Right kidney (tissue), 1 donor: ENCODE measurements around the gene MIDN.

Experiments used
- DNase-seq: peaks from one replicate; pipeline ENCODE4 v3.0.0-alpha.2; 2016

The MIDN gene

GRCh38 chr19:1259206-1259875 lies 11.0 kb downstream of the MIDN start:
- peak; percentile 73 for DNase-seq

GRCh38 chr19:1259876-1260748 lies 11.7 kb downstream of the MIDN start:
- peak; percentile 54 for DNase-seq

DNA sequence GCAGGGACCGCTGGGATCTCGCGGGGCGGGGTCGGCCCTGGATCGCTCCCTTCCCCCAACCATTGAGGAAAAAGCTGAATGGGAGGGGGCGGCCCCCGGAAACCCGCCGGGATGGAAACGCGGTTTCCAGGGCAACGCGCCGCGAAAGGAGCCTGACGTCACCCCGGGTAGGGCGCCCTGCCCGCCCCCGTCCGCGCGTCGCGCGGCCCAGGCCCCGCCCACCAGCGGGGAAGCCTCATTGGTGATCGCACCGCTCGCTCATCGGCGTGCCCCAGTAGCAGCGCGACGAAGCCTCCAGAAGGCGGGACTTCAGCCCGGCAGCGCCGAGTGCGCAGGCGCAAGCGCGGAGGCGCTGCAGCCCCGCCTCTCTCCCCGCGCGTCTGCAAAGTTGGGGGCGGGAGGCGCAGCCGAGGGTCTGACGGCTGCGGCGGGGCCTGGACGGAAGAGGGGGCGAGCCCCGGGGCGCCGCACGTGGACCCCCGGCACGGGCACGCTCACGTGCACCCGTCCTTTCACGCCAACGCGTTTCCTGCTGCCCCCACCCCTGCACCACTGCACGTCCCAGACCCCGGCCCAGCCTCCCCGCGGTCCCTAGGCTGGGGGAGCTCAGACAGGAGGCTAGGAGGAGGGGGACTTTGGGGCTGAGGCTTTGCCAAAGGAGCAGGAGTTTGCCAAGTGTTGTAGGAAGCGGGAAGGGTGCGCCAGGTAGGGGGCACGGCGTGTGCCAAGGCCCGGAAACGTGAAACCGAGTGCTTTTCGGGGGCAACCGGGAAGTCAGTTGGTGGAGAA lies 12.6 kb downstream of the MIDN start:
- DNase-seq = peak; percentile 91

GRCh38 chr19:1261538-1261797 lies 13.1 kb downstream of the MIDN start:
- no peak for DNase-seq

DNA sequence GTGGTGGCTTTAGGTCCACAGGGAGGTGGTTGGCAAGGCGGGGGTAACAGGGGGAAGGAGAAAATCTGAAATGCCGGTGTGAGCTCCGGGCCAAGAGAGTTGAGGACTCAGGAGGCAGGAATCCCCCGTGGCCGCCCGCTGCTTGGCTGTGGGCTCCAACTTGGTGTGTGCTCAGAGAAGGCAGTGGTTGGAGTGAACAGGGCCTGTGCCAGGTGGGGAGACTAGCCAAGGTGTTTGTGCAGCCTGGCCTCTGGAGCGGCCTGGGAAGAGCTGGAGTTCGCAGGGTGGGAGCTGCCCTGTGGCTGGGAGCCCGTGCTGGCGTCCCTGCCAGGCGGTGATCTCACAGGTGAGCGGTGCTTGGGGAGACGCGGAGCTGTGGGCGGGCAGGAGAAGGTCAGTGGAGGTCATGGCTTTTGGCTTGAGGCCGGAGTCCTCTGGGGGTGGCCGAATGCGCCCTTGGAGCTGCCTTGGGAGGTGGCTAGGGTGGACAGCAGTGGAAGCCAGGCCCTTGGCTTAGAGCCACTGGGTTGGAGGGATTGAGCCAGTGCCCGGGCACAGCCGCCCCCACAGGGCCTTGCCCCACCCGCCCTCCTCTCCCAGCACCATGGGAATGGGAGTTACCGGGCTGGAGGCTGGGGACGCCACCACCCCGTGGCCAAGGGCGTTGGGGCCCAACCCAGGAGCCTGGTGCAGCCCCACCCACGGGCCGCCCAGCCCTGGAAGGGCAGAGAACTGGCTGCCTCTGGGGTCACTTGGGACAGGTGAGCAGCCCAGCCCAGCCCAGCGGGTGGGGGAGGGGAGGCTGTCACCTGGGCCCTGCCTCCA lies 13.6 kb downstream of the MIDN start:
- peak; percentile 73 for DNase-seq

- peak; percentile 58 for DNase-seq
Observed at GRCh38 chr19:1262623-1263123, 14.3 kb downstream of the MIDN start.

- DNase-seq = peak; percentile 56
Observed at GRCh38 chr19:1263188-1263587, 14.8 kb downstream of the MIDN start.

DNA sequence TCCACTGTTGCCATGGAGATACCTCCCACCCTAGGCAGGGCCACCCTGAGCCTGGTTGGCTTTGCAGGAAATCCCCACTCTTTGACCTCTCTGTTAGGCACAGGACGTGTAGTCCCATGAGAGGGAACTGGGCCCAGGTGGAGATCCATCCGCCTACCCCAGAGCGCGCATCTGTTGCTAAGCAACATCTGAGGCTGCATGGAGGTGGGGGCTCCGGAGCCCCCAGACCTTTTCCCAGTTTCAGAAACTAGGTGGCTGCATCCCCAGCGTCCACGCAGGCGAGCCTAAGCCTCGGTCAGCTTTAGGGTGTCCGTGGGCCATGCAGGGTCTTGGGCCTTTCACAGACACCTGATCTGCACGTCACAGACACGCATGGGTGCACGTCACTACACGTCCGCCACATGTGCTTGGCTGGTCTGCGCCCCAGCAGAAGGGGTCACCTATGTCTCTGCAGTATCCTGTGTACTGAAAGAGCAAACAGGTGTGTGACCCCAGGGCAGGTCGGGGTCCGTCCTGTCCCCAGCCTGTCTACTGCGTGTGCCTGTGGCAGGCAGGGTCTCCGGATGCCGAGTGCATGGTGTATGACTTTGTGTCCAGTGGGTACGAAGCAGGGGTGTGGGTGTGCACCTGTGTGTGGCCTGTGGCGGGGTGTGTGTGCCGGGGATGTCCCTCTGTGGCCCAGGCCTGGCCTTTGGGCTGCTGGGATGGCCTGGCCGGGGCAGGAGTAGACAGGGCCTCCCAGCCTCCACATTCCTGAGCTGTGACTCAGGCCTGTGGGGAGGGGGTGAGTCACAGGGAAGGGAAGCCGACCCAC lies 16.6 kb downstream of the MIDN start:
- DNase-seq = peak; percentile 65

DNA sequence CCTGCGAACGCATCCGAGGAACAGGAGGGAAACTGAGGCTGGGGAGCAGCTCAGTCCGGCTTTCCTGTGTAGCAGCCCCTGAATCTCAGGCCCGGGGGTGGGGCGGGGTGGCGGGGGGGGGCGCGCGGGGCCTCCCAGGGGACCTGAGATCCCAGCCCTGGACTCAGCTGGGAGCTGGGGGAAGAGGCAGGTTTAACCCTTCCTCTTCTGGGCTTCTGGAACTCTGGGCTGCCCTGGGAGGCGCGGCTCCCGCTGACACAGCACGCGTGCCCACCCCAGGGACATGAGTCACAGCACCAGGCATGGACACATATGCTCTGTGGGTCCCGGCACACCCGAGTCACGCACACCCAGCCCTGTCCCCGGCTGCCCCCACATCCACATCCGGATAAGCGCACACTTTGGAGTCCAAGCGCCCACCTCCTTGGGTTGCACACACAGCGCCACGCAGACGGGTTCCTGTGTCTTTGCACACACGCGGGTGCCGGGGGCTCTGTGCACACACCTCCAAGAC lies 17.3 kb downstream of the MIDN start:
- no peak for DNase-seq

DNA sequence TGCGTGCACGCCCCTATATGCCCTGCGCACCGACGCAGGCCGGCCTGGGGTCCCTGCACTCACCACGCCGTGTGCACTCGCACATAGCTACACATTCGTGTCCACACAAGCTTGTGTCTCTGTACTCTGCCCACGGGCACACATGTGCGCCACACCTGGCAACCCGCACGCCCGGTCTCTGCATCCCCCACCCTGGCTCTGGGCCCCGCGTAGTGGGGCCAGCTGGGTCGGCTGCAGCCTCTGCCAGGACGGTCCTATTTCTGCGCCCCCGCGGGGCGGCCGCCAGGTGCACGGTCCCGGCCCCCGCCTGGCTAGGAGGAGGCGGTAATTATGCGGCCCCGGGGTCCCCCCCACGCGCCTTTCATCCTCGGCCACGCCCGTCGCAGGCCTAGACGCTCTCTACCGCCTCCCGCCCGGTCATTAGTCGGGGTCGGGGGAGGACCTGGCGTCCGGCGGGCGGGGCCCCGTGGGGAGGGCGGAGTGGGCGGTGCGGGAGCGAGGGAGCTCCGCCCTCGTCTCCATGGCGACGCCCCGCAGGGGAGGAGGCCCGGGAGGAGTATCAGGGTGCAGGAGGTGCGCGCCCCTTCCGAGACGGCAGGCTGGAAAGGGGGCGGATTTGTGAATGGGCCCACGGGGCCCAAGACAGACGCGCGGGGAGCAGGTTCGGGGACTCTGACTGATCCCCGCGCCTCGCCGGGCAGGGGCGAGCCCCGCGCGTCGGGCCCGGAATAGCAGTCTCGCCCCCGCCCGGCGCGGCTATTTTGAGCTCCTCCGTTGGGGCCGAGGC lies 17.9 kb downstream of the MIDN start:
- peak; percentile 95 for DNase-seq

DNA sequence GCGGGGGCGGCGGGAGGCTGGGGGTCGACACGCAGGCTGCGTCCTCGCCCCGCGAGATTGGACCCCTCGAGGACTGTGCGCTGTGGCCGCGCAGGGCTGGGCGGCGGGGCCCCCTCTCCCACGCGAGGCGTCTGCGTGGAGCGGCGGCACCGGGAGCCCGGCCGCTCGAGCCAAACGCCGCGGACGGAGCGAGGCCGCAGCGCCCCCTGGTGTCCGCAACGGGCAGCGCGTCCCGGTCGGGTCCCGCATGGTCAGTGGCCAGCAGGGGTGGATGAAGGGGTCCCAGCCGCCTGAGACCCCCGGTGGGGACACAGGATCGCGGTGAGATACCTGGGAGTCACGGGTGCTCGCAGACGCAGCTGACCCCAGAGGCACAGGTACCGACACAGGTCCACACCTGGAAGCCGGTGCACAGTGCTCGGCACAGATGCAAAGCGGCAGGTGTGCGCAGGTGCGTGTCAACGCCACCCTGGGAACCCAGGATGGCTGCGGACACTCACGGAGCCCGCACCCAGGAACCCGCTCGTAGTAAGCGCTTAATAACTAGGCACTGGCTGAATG lies 18.6 kb downstream of the MIDN start:
- no peak for DNase-seq

GRCh38 chr19:1267477-1268225 lies 19.3 kb downstream of the MIDN start:
- no peak for DNase-seq

DNA sequence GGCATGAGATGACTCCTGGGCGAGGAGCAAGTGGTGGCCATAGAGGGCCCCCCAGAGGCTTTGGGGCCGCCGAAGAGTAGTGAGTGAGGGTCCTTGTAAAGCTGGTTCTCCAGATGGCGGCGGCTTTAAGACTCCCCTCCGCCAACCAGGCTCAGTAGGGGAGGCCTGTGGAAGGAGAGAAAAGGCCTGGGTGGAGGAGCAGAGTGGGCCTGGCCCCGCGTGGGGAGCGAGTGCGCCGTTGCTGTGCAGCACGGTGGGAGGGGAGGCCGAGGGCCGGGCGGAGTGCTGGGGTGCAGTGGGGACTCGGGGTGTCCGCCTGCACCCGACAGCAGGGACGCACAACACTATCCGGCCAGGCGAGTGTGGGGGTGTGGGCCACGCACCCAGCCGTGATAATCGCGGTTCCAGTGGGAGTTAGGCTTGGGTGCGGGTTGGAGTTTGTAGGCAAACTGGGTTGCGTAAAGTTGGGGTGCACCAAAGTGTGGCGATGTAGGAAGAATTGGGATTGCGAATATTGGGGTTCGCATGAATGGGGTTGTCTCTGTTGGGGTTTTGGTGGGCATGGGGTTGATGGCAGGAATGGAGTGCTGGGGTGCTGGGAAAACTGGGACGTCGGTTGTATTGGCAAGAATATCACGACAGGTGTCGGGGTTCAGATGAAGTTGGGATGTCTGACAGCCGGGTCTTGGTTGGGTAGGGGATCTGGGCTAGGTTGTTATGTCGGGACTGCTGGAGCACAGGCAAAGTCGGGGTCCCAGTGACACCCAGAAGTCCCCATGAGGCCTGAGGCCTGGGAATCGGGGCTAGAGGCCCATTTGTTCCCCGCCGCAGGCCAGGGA lies 20.1 kb downstream of the MIDN start:
- peak; percentile 49 for DNase-seq

DNA sequence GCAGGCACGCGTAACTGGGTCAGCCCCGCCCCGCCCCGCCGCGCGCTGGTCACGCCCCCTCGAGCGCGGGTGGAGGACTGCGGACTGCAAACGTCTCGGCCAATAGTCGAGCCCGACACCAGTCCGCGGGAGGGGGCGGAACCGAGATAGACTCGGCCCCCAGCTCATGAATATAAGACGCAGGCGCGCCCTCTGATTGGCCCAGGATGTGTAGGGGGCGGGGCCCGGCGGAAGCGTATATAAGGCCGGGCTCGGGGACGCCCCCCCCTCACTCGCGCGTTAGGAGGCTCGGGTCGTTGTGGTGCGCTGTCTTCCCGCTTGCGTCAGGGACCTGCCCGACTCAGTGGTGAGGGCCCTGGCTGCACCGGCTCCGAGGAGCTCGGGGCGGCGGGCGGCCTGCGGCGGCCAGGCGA lies 20.7 kb downstream of the MIDN start, which contains the start of gene CIRBP:
Gene CIRBP, plus strand, starts transcription at position 268 of the 413 bp plus-strand sequence. CDS start 1,602 bp downstream, outside the sequence.
- peak; percentile 90 for DNase-seq

DNA sequence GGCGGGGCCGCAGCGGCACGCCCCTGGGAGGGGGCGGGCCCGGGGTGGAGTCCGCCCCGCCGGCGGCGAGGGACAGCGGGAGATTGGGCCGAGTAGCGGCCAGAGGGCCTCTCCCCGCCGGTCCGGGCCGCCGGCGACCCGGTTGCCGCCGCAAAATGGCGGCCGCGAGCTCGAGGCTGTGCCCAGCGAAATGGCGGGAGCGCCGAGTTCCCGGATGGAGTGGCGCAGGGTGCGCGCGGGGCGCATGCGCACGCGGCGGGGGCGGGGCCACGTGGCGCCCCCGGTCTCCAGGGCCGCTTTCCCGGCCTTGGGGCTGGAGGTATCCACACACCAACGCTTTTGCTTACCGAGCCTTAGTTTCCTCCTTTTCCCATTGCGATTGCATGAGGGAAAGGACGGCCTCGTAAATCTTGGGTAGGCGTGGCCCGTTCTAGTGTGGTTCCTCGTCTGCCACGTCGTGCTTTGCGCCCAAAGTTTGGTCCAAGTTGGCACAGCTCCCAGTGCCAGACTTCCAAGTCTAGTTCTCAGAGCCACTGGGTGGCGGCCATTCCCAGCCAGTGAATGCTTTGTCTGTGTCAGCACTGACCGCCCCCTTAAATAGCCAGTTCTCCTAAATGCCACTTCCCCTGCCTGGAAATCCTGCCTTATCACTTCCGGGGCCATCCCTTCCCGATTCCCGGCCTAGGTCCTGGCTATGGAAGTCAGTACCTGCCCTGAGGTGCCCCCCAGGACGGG lies 21.3 kb downstream of the MIDN start:
- DNase-seq = peak; percentile 84

DNA sequence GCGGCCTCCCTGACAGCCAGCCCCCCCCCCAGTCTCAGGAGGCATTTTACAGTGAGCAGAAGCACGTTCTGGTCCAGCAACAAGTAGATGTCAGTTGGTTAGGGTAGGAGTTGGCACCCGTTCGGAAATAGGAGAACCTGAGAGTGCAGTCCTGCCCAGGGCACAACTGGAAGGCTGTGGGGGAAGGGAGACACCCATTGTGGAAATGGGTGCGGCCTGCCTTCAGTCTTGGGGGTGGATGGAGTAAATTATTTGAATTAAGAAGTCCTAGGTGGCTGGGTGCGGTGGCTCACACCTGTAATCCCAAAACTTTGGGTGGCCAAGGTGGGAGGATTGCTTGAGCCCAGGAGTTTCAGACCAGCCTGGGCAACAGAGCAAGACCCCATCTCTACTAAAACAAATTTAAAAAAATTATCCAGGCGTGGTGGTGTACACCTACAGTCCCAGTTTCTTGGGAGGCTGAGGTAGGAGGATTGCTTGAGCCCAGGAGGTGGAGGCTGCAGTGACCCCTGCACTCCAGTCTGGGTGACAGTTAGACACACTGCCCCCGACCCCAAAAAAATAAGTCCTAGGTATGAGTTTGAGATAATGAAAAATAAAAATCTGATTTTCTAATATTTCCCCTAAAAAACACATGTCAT lies 21.9 kb downstream of the MIDN start:
- no peak for DNase-seq
